HG03103 (cell line): Measurements from ENCODE around the gene FASLG.
"Not testable (repeated sequence)": the region's sequence is repeated elsewhere in the genome, so short reads cannot be mapped to it uniquely, and the experiment has no call there.

Experiments
- ATAC-seq: cut with Tn5 transposase; IDR thresholded peaks from one replicate; pipeline ENCODE4 v1.9.1; 2021; ENCODE audit warnings: low read depth; ENCODE audit not compliant: unreplicated experiment

FASLG gene

GRCh38 chr1:172658871-172659453 lies at the start of gene FASLG:
Gene FASLG, plus strand, starts transcription at chr1:172659103. Its CDS starts 99 bp downstream, at chr1:172659202.
- no peak for ATAC-seq

GRCh38 chr1:172609528-172609927 lies 49.4 kb upstream of the FASLG start:
- no peak for ATAC-seq

GRCh38 chr1:172612478-172612877 lies 46.4 kb upstream of the FASLG start:
- no peak for ATAC-seq

GRCh38 chr1:172613294-172613693 lies 45.6 kb upstream of the FASLG start:
- no peak for ATAC-seq

- ATAC-seq: no peak
Observed at GRCh38 chr1:172616195-172616594, 42.7 kb upstream of the FASLG start.

GRCh38 chr1:172616636-172617035 lies 42.3 kb upstream of the FASLG start:
- ATAC-seq: no peak

- not testable (repeated sequence) for ATAC-seq
Observed at GRCh38 chr1:172620603-172621002, 38.3 kb upstream of the FASLG start.

- no peak for ATAC-seq
Observed at GRCh38 chr1:172622541-172622940, 36.4 kb upstream of the FASLG start.

- ATAC-seq: no peak
Observed at GRCh38 chr1:172623748-172624147, 35.2 kb upstream of the FASLG start.

- ATAC-seq: no peak
Observed at GRCh38 chr1:172626845-172627244, 32.1 kb upstream of the FASLG start.

GRCh38 chr1:172627702-172628101 lies 31.2 kb upstream of the FASLG start:
- no peak for ATAC-seq

GRCh38 chr1:172628401-172628800 lies 30.5 kb upstream of the FASLG start:
- ATAC-seq: no peak

- ATAC-seq: no peak
Observed at GRCh38 chr1:172629170-172629569, 29.7 kb upstream of the FASLG start.

- ATAC-seq: no peak
Observed at GRCh38 chr1:172629638-172630037, 29.3 kb upstream of the FASLG start.

- no peak for ATAC-seq
Observed at GRCh38 chr1:172630056-172630818, 28.7 kb upstream of the FASLG start.

GRCh38 chr1:172630868-172631267 lies 28.0 kb upstream of the FASLG start:
- ATAC-seq: no peak

- ATAC-seq: no peak
Observed at GRCh38 chr1:172637522-172637921, 21.4 kb upstream of the FASLG start.

- no peak for ATAC-seq
Observed at GRCh38 chr1:172638249-172638648, 20.7 kb upstream of the FASLG start.

GRCh38 chr1:172638885-172639831 lies 19.7 kb upstream of the FASLG start:
- peak; percentile 60 for ATAC-seq

GRCh38 chr1:172640111-172640510 lies 18.8 kb upstream of the FASLG start:
- no peak for ATAC-seq

- ATAC-seq: no peak
Observed at GRCh38 chr1:172641492-172641891, 17.4 kb upstream of the FASLG start.
